Kidney (tissue), 14 donors: ENCODE results near the gene SLC2A1. TPM values are rescaled to one million over a fixed set of nuclear protein-coding genes. Genes with fewer than 3 reads are reported as not detected.

Experiments
- DNase-seq, 5 donors: peaks; one replicate each; pipeline ENCODE4 v3.0.0-alpha.2; 2013 to 2020
- FAIRE-seq: peaks from 2 replicates; lab custom pipeline; 2012; peaks lifted over from hg19 to GRCh38; lab: Jason Lieb, UNC
- H3K27ac ChIP-seq, 2 donors: one replicate each; pipeline ENCODE4 v1.7.0; 2013; ENCODE audit warnings: low read depth in 2 of 2, low read length in 2 of 2, inconsistent platforms in 1 of 2
- H3K27me3 ChIP-seq: one replicate; pipeline ENCODE4 v1.7.1; 2013; ENCODE audit warnings: low read length, inconsistent platforms; ENCODE audit not compliant: control insufficient read depth, insufficient read depth
- H3K36me3 ChIP-seq, 3 donors: one replicate each; pipeline versions ENCODE4 v1.7.0 to v1.7.1; 2013; ENCODE audit warnings: low read length in 3 of 3, control low read depth in 1 of 3, inconsistent platforms in 1 of 3; ENCODE audit not compliant: insufficient read depth in 3 of 3, control insufficient read depth in 2 of 3
- H3K4me1 ChIP-seq, 3 donors: one replicate each; pipeline versions ENCODE4 v1.7.0 to v1.7.1; 2013; ENCODE audit warnings: low read length in 3 of 3, inconsistent platforms in 1 of 3, low read depth in 1 of 3; ENCODE audit not compliant: control insufficient read depth in 2 of 3, insufficient read depth in 2 of 3
- H3K4me3 ChIP-seq, 3 donors: one replicate each; pipeline versions ENCODE4 v1.7.0 to v1.8.1; 2013; ENCODE audit warnings: low read length in 3 of 3, control low read depth in 1 of 3, inconsistent platforms in 1 of 3
- H3K9ac ChIP-seq, 3 donors: one replicate each; pipeline versions ENCODE4 v1.7.0 to v1.7.1; 2013; ENCODE audit warnings: low read length in 3 of 3, control low read depth in 1 of 3, inconsistent platforms in 1 of 3
- H3K9me3 ChIP-seq, 3 donors: one replicate each; pipeline versions ENCODE4 v1.7.0 to v1.7.1; 2013; ENCODE audit warnings: low read length in 3 of 3, control low read depth in 1 of 3, inconsistent platforms in 1 of 3; ENCODE audit not compliant: control insufficient read depth in 2 of 3, insufficient read depth in 1 of 3
- CTCF ChIP-seq: IDR thresholded peaks from 3 replicates; pipeline ENCODE4 v1.5.1; 2012; ENCODE audit warnings: mild to moderate bottlenecking, moderate library complexity, borderline replicate concordance; ENCODE audit not compliant: insufficient read depth; ENCODE audit errors: extremely low read depth
- intact Hi-C: fragments of 100-400 bp; cut with DNase I; formaldehyde crosslinking; loops from one replicate; pipeline ENCODE4 v1.11.1; 2022
- polyA plus RNA-seq: library from polyadenylated mRNA; stranded (reverse); fragments of 350-450 nt; fragmentation: Illumina TruSeq; extraction: RNeasy Lipid Tissue Mini Kit (QIAGEN cat#74804); gene quantifications from one replicate; pipeline ENCODE4 v1.2.3, GENCODE V29; 2014; ENCODE audit warnings: low read depth, low replicate concordance; ENCODE audit not compliant: insufficient read depth
- total RNA-seq: library from RNA; stranded (reverse); fragmentation: NEBNext Ultra II Directional; extraction: Animal tissue kit (Norgen Biotek cat#: 25700); gene quantifications from one replicate; pipeline ENCODE4 v1.2.1, GENCODE V29; 2021
- donor health status: control.
- donor health status: control.
- donor health status: control.
- donor health status: control.
- donor health status: control.
- donor health status: DM: yes; HTN: yes; CAD: no.
- donor health status: Normal renal cell carcinoma (clear cell type).

The SLC2A1 gene
- total and polyA plus RNA-seq, 2 donors from 2014 or later, result 28.6 to 55.9 TPM

- no peak for TF ChIP-seq CTCF
Observed at GRCh38 chr1:42962641-42963377, 4.1 kb upstream of the SLC2A1 start.

GRCh38 chr1:42961312-42962091 lies 2.8 kb upstream of the SLC2A1 start:
- intact Hi-C loops, result no loop called here
- Histone ChIP-seq H3K4me1 (peaks cover 2 to 17% (median 4%) of the 10 kb centered on the region in 3 donors), H3K27ac (peak overlapping the region in 1 of 2 donors; percentile 34), H3K9me3 (no peaks in the 10 kb centered on the region), H3K27me3 (no peaks in the 10 kb centered on the region), H3K36me3 (no peaks in the 10 kb centered on the region), H3K4me3 (no peak overlapping the region), H3K9ac (no peak overlapping the region)
- FAIRE-seq (no peak), DNase-seq (no peak)
- no peak for TF ChIP-seq CTCF

More at GRCh38 chr1:42962641-42963377, 4.1 kb upstream of the SLC2A1 start:
- H3K27me3 ChIP-seq, result no peaks in the 10 kb centered on the region
- no peaks in the 10 kb centered on the region for H3K9me3 ChIP-seq
- FAIRE-seq, result no peak
- H3K9ac ChIP-seq, result no peak overlapping the region
- no peak overlapping the region for H3K4me3 ChIP-seq
- DNase-seq, result peak; percentile 66 to 92 (median 82)
- H3K36me3 ChIP-seq, result no peaks in the 10 kb centered on the region
- intact Hi-C loops, result no loop called here
- peaks cover 2 to 13% (median 4%) of the 10 kb centered on the region in 3 donors for H3K4me1 ChIP-seq
- peak overlapping the region; percentile 17 to 57 for H3K27ac ChIP-seq

- no peak overlapping the region for H3K9ac ChIP-seq
- no peak for DNase-seq
- peak overlapping the region; percentile 15 to 16 for H3K27ac ChIP-seq
- intact Hi-C loops, result no loop called here
- no peak for TF ChIP-seq CTCF
- no peaks in the 10 kb centered on the region for H3K27me3 ChIP-seq
- H3K36me3 ChIP-seq, result no peaks in the 10 kb centered on the region
- FAIRE-seq, result no peak
- no peak overlapping the region for H3K4me3 ChIP-seq
- peaks cover 2 to 17% (median 4%) of the 10 kb centered on the region in 3 donors for H3K4me1 ChIP-seq
- no peaks in the 10 kb centered on the region for H3K9me3 ChIP-seq
Observed at GRCh38 chr1:42960566-42961311, 2.1 kb upstream of the SLC2A1 start.
